HCT116 (cell line): ENCODE data around the gene NTNG1. TPM values are rescaled to one million over a fixed set of nuclear protein-coding genes. Genes with fewer than 3 reads are reported as not detected.

Experiments used
- ATAC-seq: fragments of 200-7000 bp; cut with Tn5 transposase; 2 replicates; pipeline ENCODE4 v1.9.1; 2020; ENCODE audit warnings: mild to moderate bottlenecking, moderate library complexity
- BruUV-seq: library from RNA; stranded (reverse); fragments of 400-500 nt; replicated peaks from 2 replicates; lab custom pipeline; 2021; lab: Mats Ljungman, UMichigan
- CTCF ChIA-PET: fragments of 300-600 bp; sonication (Branson Sonifier 250); formaldehyde crosslinking; loops from one replicate; lab custom pipeline; 2021; ENCODE audit warnings: antibody characterized with exemption; lab: Charles Lee
- POLR2A ChIA-PET: fragments of 300-600, 350-600 bp; sonication (Branson Sonifier 250); formaldehyde crosslinking; loops from one replicate; lab custom pipeline; 2021; ENCODE audit warnings: antibody characterized with exemption; lab: Charles Lee
- RAD21 ChIA-PET, 2 experiments: fragments of 300-600 bp; sonication (Branson Sonifier 250); formaldehyde crosslinking; loops; one replicate each; lab custom pipeline; 2023; ENCODE audit warnings: low total read pairs in 2 of 2; ENCODE audit not compliant: uncharacterized antibody in 2 of 2, unreplicated experiment in 2 of 2, low non-redundant PET in 1 of 2; lab: Charles Lee
- DNase-seq: peaks from one replicate; pipeline ENCODE4 v3.0.0-alpha.2; 2010; ENCODE audit warnings: low read depth, low spot score
- H2AFZ ChIP-seq: fragments of 200-600 bp; shearing (Covaris generic), sonication (generic); 2 replicates; pipeline ENCODE4 v1.6.1; 2017; ENCODE audit warnings: low read depth, mixed run types, mixed read lengths, antibody characterized with exemption, low read length; ENCODE audit not compliant: poor library complexity, severe bottlenecking
- H3K27ac ChIP-seq: 2 replicates; pipeline ENCODE4 v1.5.1; 2012; ENCODE audit warnings: low read depth, low read length
- H3K27me3 ChIP-seq: fragments of 200-600 bp; sonication (generic); 2 replicates; pipeline ENCODE4 v1.6.1; 2016; ENCODE audit warnings: mixed run types, low read length, mixed read lengths; ENCODE audit not compliant: insufficient read depth
- H3K36me3 ChIP-seq, 2 experiments: fragments of 200-500 bp in 1 of 2; fragments of 200-600 bp in 1 of 2; sonication (Bioruptor generic) in 1 of 2; sonication (generic) in 1 of 2; 2 replicates each; pipeline versions ENCODE4 v1.5.1 to v1.6.1; 2014 to 2016; ENCODE audit warnings: low read length in 2 of 2, inconsistent platforms in 1 of 2, mixed read lengths in 1 of 2, mixed run types in 1 of 2; ENCODE audit not compliant: insufficient read depth in 2 of 2, control insufficient read depth in 1 of 2
- H3K4me1 ChIP-seq, 2 experiments: fragments of 200-600 bp in 1 of 2; sonication (generic) in 1 of 2; 2 replicates each; pipeline versions ENCODE4 v1.5.1 to v1.6.1; 2012 to 2017; ENCODE audit warnings: low read length in 2 of 2, inconsistent platforms in 1 of 2, mild to moderate bottlenecking in 1 of 2, mixed read lengths in 1 of 2, mixed run types in 1 of 2, moderate library complexity in 1 of 2; ENCODE audit not compliant: insufficient read depth in 2 of 2, control insufficient read depth in 1 of 2
- H3K4me2 ChIP-seq: fragments of 200-600 bp; sonication (generic); 2 replicates; pipeline ENCODE4 v1.6.1; 2017; ENCODE audit warnings: mixed run types, low read length, mixed read lengths
- H3K4me3 ChIP-seq, 2 experiments: fragments of 200-600 bp in 1 of 2; sonication (generic) in 1 of 2; replicated peaks in 1 of 2; 2 replicates each; pipeline ENCODE4 v1.5.1; 2011 to 2016; ENCODE audit warnings: low read length in 2 of 2, control low read depth in 1 of 2, low read depth in 1 of 2, mild to moderate bottlenecking in 1 of 2, mixed read lengths in 1 of 2, mixed run types in 1 of 2
- H3K79me2 ChIP-seq: fragments of 200-600 bp; sonication (generic); 2 replicates; pipeline ENCODE4 v1.6.1; 2017; ENCODE audit warnings: mild to moderate bottlenecking, mixed run types, low read length, moderate library complexity, mixed read lengths; ENCODE audit not compliant: insufficient read depth
- H3K9ac ChIP-seq: fragments of 200-600 bp; sonication (generic); 2 replicates; pipeline ENCODE4 v1.6.1; 2016; ENCODE audit warnings: low read length, mixed read lengths
- H3K9me2 ChIP-seq: fragments of 200-600 bp; sonication (generic), shearing (Covaris generic); 2 replicates; pipeline ENCODE4 v1.6.1; 2017; ENCODE audit warnings: mixed run types, mild to moderate bottlenecking, moderate library complexity; ENCODE audit not compliant: insufficient read depth
- H3K9me3 ChIP-seq, 2 experiments: fragments of 200-500 bp in 1 of 2; fragments of 200-600 bp in 1 of 2; sonication (Bioruptor generic) in 1 of 2; sonication (generic) in 1 of 2; 2 replicates each; pipeline ENCODE4 v1.6.1; 2014 to 2017; ENCODE audit warnings: low read length in 2 of 2, mixed read lengths in 2 of 2, inconsistent platforms in 1 of 2, low read depth in 1 of 2, mild to moderate bottlenecking in 1 of 2, mixed run types in 1 of 2, moderate library complexity in 1 of 2; ENCODE audit not compliant: control insufficient read depth in 1 of 2, insufficient read depth in 1 of 2
- H4K20me1 ChIP-seq: fragments of 200-600 bp; sonication (generic), shearing (Covaris generic); 2 replicates; pipeline ENCODE4 v1.6.1; 2017; ENCODE audit warnings: mixed run types, mild to moderate bottlenecking, moderate library complexity; ENCODE audit not compliant: insufficient read depth
- CBX3 ChIP-seq: IDR thresholded peaks from 2 replicates; pipeline ENCODE4 v1.6.1; 2012; ENCODE audit warnings: low read depth
- EGR1 ChIP-seq: IDR thresholded peaks from 2 replicates; pipeline ENCODE4 v1.6.1; 2012; ENCODE audit warnings: low read depth
- EZH2 ChIP-seq: fragments of 200-600 bp; sonication (generic); IDR thresholded peaks from 2 replicates; pipeline ENCODE4 v1.6.1; 2017; ENCODE audit warnings: antibody characterized with exemption, mixed run types
- JUND ChIP-seq: IDR thresholded peaks from 2 replicates; pipeline ENCODE4 v1.6.1; 2012
- RAD21 ChIP-seq: IDR thresholded peaks from 2 replicates; pipeline ENCODE4 v1.6.1; 2012; ENCODE audit warnings: low read depth, mild to moderate bottlenecking
- SP1 ChIP-seq: IDR thresholded peaks from 2 replicates; pipeline ENCODE4 v1.6.1; 2012; ENCODE audit warnings: low read depth
- SRF ChIP-seq: IDR thresholded peaks from 2 replicates; pipeline ENCODE4 v1.6.1; 2012; ENCODE audit warnings: low read depth
- TCF7L2 ChIP-seq: IDR thresholded peaks from 2 replicates; pipeline ENCODE4 v1.7.0; 2011; ENCODE audit warnings: borderline replicate concordance, inconsistent platforms; ENCODE audit not compliant: insufficient read depth, insufficient read length; ENCODE audit errors: extremely low read depth
- intact Hi-C: fragments of 100-400 bp; cut with micrococcal nuclease; formaldehyde crosslinking; loops from 2 replicates; pipeline ENCODE4 v1.10.0; 2022
- total RNA-seq: library from RNA; stranded (reverse); gene quantifications from one replicate; pipeline ENCODE4 v1.2.1, GENCODE V29; 2021; ENCODE audit not compliant: unreplicated experiment
- TF ChIP-seq, protein P1 (sequence below): IDR thresholded peaks from 2 replicates; pipeline ENCODE4 v1.6.1; 2011; ENCODE audit warnings: mild to moderate bottlenecking, low read length, moderate library complexity; ENCODE audit not compliant: insufficient replicate concordance; ENCODE audit errors: extremely low read depth

Gene NTNG1
- total RNA-seq, 1 experiment from 2014 or later, result not detected

DNA sequence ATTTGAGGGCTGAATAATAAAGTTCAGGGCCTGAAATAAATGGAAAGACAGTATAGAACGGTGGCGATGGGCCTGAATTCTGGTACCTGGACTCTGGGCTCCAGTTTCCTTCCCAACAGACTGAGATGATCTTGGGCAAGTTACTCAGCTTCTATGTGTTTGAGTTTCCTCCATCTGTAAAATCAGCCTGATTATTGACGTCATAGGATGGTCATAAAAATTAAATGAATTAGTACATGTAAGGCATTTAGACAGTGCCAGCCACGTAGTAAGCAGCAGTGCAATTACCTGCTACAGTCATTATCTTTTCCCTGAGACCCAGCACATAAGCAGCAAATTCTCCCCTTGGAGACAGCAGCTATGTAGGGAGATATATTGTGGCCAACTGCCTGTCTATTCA, 260.9 kb downstream of the NTNG1 start:
- no peak overlapping the region for H3K27ac ChIP-seq
- no peaks in the 10 kb centered on the region for H4K20me1 ChIP-seq
- H3K27me3 ChIP-seq, result no peaks in the 10 kb centered on the region
- no TSS peak for BruUV-seq
- ChIA-PET CTCF (no interaction called here), POLR2A (no interaction called here), RAD21 (no interaction called here)
- no peaks in the 10 kb centered on the region for H3K4me1 ChIP-seq
- TF ChIP-seq EGR1, result no peak
- TF ChIP-seq TCF7L2, result no peak
- no peak for TF ChIP-seq SP1
- no peak for TF ChIP-seq CBX3
- TF ChIP-seq SRF, result no peak
- no peak for TF ChIP-seq JUND
- TF ChIP-seq EZH2, result no peak
- H3K9ac ChIP-seq, result no peak overlapping the region
- ATAC-seq (no peak), DNase-seq (no peak)
- no peak overlapping the region for H2AFZ ChIP-seq
- H3K36me3 ChIP-seq, result no peaks in the 10 kb centered on the region
- peaks cover 5 to 19% of the 10 kb centered on the region in 2 experiments; a peak in 2 of 4 replicates for H3K9me3 ChIP-seq
- H3K4me2 ChIP-seq, result no peak overlapping the region
- no peaks in the 10 kb centered on the region for H3K79me2 ChIP-seq
- H3K9me2 ChIP-seq, result no peaks in the 10 kb centered on the region
- H3K4me3 ChIP-seq, result no peak overlapping the region
- intact Hi-C loops, result no loop called here

DNA sequence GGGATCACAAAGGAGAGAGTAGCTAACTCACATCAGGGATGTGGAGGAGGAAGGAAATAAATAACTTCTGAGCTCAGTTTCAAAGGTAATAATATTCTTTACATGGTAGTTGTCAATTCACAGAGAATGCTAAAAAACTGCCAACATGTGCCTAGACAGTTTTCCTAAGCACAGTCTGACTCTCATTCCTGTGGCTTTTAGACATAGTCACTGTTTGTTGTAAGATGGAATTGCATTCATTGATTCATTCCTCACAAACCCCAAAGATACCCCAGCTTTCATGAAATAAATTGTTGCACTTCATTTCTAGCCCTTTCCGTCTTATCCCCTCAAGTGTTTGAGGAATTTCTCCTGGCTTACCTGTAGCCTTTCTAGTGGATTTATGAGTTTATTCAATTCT, 263.9 kb downstream of the NTNG1 start:
- H3K4me3 ChIP-seq, result no peak overlapping the region
- no TSS peak for BruUV-seq
- no peak overlapping the region for H2AFZ ChIP-seq
- CTCF ChIA-PET, result no interaction called here
- no peak overlapping the region for H3K9ac ChIP-seq
- ATAC-seq, result no peak
- no peak for DNase-seq
- peaks cover 5 to 19% of the 10 kb centered on the region in 2 experiments; a peak in 2 of 4 replicates for H3K9me3 ChIP-seq
- no peak for TF ChIP-seq RAD21
- TF ChIP-seq, protein P1, sequence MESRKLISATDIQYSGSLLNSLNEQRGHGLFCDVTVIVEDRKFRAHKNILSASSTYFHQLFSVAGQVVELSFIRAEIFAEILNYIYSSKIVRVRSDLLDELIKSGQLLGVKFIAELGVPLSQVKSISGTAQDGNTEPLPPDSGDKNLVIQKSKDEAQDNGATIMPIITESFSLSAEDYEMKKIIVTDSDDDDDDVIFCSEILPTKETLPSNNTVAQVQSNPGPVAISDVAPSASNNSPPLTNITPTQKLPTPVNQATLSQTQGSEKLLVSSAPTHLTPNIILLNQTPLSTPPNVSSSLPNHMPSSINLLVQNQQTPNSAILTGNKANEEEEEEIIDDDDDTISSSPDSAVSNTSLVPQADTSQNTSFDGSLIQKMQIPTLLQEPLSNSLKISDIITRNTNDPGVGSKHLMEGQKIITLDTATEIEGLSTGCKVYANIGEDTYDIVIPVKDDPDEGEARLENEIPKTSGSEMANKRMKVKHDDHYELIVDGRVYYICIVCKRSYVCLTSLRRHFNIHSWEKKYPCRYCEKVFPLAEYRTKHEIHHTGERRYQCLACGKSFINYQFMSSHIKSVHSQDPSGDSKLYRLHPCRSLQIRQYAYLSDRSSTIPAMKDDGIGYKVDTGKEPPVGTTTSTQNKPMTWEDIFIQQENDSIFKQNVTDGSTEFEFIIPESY, result no peak
- TF ChIP-seq TCF7L2, result no peak
- TF ChIP-seq CBX3, result no peak
- H3K9me2 ChIP-seq, result no peaks in the 10 kb centered on the region
- no peak overlapping the region for H3K27ac ChIP-seq
- intact Hi-C loops, result no loop called here
- RAD21 ChIA-PET, result no interaction called here
- H4K20me1 ChIP-seq, result no peaks in the 10 kb centered on the region
- no peaks in the 10 kb centered on the region for H3K4me1 ChIP-seq
- H3K36me3 ChIP-seq, result no peaks in the 10 kb centered on the region
- H3K79me2 ChIP-seq, result no peaks in the 10 kb centered on the region
- H3K27me3 ChIP-seq, result no peaks in the 10 kb centered on the region
- POLR2A ChIA-PET, result no interaction called here
- no peak overlapping the region for H3K4me2 ChIP-seq
